NCI-H446 (cell line): ENCODE data around the gene PLA2G4B.

Source experiments
- DNase-seq, 2 experiments: peaks; one replicate each; lab custom pipeline; 2025; lab: John Stamatoyannopoulos, UW

The PLA2G4B gene

DNA sequence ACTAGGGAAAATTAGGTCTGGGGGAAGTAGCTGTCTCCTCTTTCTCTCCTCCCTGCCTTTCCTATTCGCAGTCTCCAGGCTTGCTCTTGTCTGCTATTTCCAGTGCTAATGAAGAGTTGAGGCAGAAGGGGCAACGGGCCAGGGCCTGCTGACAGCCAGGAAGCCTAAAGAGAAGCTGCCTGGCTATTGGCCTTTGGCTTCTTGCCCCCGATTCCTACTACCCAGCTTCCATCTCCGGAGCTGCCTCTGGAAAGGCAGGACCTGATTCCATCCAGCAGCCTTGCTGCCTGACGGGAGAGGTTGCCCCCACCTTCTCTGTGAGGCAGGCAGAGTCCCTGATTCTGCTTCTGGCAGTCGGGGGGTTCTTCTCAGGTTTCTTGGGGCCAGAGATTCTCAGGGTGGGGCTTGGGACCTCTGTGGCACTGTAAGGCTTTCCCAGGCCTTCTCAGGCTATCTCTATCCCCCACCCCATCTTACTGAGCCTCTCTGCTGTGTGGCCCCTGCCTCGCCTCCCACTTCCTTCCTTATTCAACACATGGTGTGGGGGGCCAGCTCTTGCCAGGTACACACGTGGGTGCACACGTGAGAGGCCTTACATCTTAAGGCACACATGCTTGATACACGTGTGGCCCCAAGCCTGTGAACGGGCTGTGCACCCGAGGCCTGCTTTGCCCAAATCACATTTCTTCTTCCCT is 29.0 kb upstream of the PLA2G4B start:
- peak in 1 of 2 experiments; percentile 5 for DNase-seq

DNA sequence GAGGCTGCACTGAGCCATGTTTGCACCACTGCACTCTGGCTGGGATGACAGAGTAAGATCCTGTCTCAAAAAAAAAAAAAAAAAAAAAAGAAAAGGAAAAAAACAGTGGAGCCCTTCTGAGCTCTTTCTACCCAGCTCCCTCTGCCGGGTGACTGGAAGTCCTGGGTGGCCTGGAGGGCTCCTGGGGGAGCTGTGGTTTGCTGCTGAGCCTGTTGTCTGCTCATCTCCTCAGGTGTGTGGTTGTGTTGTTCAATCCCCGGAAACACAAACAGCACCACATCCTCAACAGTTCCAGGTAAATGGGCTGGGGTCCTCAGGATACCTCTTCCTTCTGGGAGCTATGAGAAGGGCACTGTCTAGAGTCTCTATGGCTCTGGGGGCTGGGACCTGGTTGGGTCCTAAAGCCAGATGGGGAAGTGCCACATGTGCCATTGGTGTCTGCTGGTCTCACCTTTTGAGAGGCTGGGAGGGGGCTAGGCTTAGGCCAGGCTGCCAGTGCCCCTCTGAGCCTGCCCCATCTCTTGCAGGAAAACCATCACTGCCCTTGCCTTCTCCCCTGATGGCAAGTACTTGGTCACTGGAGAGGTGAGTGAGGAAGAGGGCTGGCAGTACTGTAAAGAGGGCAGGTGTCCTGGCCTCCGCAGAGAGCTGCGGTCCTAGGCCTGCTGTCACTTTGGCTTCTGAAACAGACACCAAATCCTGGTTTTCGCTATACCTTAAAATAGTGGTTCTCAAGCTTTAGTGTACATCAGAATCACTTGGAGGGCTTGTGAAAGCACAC is 27.8 kb upstream of the PLA2G4B start:
- no peak for DNase-seq

DNA sequence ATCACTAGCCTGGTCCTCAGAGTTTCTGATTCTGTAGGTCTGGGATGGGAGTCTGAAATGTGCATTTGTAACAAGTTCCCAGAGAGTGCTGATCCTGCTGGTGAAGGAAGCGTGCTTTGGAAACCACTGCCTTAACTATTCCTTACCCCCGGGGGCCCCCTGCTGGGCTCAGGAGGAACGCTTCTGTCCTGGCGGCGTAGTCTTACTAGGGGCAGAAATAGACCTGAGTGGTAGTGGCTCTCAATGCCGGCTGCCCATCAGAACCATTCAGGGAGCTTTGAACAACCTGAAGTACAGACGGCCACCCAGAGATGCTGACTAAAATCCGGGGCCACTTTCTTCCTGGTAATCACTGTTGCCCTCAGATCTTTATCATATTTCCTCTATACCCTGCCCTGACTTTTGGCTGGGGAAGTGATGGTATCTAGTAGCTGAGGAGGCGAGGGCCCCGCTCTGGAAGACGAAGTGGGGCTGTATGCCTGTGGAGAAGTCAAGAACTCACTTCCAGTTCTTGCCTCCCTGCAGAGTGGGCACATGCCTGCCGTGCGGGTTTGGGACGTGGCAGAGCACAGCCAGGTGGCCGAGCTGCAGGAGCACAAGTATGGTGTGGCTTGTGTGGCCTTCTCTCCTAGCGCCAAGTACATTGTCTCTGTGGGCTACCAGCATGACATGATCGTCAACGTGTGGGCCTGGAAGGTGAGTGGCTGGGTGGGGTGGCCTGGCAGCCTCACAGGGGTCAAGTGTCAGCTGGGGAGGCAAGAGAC is 27.0 kb upstream of the PLA2G4B start:
- peak; percentile 15 to 67 for DNase-seq

DNA sequence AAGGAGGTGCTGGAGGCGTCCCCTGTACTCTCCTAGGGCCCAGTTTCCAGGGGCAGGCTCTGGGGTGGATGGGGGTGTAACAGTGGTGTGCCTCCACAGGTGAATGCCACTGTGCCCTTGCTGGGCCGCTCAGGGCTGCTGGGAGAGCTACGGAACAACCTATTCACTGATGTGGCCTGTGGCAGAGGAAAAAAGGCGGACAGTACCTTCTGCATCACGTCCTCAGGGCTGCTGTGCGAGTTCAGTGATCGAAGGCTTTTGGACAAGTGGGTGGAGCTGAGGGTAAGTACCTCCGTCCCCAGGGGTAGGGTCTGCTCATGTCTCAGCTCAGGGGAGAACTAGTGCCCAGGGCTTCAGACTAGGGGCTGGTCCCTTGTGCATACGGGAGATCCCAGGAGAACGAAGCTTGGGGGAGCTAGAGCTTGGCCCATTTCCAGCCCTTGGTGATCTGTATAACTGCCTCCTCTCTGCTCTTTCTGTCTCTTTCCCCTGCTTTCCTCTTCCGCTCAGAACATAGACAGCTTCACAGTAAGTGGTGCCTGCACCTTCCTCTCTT is 25.7 kb upstream of the PLA2G4B start:
- DNase-seq = no peak

DNA sequence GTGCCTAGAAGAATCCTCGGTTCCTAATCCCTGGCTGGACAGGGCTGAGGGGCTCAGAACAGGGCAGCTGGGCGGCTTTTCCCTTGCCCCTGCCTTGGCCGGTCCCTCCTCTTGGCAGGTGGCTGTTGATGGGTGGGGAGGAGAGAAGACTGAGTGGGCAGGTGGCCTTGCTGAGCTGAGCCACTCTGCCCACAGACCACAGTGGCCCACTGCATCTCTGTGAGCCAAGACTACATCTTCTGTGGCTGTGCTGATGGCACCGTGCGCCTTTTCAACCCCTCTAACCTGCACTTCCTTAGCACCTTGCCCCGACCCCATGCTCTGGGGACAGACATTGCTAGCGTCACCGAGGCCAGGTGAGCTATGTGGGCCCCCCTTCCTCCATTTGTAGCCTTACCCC is 25.2 kb upstream of the PLA2G4B start:
- DNase-seq = no peak

DNA sequence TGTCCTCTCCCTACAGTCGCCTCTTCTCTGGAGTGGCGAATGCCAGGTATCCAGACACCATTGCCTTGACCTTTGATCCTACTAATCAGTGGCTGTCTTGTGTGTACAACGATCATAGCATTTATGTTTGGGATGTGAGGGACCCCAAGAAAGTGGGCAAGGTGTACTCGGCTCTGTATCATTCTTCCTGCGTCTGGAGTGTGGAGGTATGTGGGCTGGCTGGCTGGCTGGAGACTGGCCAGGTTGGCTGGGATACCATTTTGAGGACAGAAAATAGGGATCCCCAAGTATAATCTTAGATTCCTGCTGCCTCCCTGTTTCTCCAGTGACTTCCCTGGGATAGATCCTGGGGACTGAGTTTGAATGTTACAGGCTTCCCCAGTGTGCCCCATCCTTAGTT is 24.1 kb upstream of the PLA2G4B start:
- no peak for DNase-seq

DNA sequence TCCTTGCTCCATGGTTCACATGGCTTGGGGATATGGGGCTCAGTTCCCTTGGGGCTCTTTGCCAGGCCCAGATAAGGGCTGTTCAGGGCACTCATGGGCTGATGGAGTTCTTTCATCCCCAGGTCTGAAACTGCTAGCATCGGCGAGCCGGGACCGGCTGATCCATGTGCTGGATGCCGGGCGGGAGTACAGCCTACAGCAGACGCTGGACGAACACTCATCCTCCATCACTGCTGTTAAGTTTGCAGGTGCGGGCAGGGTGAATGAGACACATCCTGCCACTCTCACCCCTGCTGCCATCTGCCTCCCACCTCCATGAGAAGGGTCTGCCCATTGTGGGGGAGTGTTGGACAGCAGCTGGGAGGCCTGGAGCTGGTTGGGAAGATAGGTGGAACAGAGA is 21.9 kb upstream of the PLA2G4B start:
- no peak for DNase-seq

DNA sequence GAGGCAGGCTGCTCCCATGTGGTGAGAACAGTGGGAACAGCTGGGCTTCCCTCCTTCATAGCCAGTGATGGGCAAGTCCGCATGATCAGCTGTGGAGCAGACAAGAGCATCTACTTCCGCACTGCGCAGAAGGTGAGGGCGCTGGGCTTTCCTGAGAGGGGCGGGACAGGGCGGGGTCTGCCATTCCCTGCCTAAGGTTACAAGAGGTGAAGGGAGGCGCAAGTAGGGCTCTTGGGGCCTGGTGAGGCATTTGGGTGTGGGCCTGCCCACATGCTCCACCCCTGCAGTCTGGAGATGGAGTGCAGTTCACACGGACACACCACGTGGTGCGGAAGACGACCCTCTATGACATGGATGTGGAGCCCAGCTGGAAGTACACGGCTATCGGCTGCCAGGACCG is 21.3 kb upstream of the PLA2G4B start:
- DNase-seq = no peak

DNA sequence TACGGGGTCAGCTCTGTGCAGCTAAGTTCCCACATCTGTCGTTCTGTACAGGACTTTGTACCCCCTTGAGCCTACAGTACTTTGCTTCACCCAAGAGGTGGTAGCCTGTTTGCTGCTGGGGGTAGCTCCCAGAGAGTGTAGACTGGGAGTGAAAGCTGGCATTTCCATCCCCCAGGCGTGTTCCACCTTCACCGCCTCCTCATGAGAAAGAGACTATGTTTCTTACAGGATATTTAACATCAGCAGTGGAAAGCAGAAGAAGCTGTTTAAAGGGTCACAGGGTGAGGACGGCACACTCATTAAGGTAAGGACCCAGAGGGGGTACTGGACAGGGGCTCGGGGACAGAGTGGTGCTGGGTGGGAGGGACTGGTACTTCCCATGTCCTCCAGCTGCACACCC is 20.9 kb upstream of the PLA2G4B start:
- no peak for DNase-seq

DNA sequence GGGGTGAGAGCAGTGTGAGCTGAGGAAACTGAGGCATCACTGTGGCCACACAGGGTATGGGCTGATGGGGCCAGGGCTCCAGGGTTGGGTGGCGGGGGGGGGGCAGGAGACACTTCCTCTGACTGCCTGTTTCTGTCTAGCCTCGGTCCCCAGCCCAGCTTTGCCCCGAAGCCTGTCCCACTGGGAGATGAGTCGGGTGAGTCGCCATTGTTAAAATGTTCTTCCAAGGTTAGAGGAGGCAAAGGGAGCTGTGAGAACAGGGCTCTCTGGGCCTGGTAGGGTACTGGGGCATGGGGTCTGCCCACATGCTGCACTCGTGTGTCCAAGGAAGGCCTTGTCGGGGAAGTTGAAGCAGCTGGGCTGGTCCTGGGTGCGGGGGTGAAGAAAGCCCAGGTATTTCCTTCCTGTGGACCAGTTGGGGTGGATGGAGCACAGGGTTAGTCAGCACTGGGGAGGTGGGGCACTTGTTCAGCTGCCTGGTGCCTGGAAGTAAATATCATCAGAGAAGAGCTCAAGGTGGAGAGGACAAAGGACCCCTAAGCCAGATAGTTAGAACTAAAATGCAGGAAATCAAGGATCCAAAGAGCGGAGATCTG is 19.1 kb upstream of the PLA2G4B start:
- DNase-seq = no peak

DNA sequence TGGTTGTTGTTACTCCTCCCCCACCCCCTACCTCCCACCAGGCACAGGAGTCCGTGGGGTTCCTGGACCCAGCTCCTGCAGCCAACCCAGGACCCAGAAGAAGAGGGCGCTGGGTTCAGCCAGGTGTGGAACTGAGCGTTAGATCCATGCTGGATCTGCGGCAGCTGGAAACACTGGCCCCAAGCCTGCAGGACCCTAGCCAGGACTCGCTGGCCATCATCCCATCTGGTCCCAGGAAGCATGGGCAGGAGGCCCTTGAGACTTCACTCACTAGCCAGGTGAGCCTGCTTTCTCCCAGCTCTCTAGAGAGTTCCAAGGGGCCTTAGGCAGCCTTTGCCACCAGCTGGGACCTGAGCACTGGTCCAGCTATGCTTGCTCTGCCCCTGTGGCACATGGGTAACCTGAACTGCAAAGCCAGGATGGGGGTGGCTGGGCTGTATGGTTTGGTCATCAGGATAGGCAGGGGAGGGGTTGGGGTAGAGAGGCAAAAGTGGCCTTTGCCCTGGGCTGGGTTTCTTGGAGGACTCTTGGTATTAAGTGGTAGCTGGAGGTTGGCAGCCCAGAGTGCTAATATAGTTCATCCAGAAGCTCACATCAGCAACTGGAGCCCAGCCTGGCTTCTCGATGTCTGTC is 17.7 kb upstream of the PLA2G4B start:
- DNase-seq = no peak

DNA sequence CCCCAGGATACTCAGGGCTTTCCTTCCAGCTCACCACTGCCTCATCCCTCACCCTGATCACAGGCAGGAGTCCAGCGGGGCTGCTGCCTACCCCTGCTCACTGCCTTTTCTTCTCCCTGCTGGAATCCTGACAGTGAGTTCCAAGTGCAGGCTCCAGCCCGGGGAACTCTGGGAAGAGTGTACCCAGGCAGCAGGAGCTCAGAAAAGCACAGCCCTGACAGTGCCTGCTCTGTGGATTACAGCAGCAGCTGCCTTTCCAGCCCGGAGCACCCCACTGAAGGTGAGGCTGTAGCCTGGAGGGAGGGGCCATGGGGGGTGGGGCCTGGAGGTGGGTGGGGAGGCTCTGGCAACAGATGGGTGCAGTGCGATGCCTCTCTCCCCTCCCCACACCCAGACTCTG is 16.8 kb upstream of the PLA2G4B start:
- DNase-seq = no peak

DNA sequence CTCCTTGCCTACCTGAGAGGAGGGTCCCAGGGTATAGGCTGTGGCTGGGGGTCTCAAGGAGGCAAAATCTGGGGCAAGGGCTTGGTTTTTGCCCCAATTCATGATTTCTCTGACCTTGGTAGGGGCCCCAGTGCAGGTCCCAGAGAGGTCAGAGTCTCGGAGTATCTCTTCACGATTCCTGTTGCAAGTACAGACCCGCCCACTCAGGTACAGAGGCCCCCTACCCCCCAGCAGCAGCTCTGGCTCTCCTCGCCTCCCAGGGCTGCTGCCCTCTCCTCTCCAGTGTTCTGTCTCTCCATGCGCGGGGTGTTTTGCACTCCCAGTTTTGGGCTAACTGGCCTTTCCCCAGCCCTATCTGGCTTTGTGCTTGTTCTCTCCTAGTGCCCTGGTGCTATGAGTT is 16.2 kb upstream of the PLA2G4B start:
- no peak for DNase-seq

DNA sequence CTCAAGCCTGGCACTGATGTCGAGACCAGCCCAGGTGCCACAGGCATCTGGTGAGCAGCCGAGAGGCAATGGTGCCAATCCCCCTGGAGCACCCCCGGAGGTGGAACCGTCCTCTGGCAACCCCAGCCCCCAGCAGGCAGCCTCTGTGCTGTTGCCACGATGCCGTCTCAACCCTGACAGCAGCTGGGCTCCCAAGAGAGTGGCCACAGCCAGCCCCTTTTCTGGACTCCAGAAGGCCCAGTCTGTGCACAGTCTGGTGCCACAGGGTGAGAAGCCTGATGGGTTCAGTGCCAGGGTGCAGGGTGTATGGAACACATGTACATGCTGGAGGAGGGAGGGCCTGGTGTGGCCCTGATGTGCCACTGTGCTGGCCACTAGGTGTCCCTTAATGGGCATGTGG is 15.7 kb upstream of the PLA2G4B start:
- no peak for DNase-seq

DNA sequence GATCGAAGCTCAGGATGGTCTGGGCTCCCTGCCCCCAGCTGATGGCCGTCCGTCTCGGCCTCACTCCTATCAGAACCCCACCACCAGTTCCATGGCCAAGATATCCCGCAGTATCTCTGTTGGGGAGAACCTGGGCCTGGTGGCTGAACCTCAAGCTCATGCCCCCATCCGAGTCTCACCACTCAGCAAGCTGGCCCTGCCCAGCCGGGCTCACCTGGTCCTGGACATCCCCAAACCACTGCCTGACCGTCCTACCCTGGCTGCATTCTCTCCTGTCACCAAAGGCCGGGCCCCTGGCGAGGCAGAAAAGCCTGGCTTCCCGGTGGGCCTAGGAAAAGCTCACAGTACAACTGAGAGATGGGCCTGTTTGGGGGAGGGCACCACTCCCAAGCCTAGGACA is 15.1 kb upstream of the PLA2G4B start:
- DNase-seq = no peak

DNA sequence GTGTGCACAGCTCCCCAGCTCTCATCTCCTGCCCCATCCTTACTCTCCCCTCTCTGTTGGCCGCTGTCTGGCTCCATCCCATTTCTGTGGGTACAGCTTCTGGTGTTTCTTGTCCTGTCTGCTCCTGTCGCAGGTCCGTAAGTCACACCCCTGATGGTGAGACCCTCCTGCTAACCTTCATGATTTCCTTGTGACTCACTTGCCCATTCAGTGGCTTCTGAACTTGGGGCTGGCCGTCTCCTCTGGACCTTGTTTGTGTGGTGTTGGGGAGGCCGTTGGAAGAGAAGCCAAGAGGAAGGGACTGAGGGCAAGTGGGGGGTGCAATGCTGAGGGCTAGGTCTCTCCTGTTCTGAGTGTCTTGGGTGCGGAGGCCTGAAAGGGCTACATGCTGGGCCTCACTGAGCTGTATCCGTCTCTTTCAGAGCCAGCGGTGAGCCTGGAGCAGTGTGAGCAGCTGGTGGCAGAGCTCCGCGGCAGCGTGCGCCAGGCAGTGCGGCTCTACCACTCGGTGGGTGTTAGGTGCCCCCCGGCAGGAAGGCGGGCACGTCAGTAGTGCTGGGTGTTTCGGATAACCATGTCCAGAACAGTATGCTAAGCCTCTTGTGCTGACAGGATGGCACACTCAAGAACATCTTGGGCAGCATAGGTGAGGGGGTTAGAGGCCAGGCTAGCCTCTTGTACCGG is 14.4 kb upstream of the PLA2G4B start:
- no peak for DNase-seq

DNA sequence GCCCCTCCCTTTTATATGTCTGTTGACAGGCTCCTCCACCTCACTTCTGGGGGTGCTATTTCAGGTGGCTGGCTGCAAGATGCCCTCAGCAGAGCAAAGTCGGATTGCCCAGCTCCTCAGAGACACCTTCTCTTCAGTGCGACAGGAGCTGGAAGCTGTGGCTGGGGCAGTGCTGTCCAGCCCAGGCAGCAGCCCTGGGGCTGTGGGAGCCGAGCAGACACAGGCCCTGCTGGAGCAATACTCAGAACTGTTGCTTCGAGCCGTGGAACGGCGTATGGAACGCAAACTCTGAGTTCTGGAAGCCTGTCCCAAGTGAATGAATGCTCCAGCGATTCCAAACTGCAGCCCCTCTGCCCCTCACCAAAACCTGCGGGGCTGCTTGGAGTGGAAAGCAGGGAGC is 13.5 kb upstream of the PLA2G4B start:
- no peak for DNase-seq

DNA sequence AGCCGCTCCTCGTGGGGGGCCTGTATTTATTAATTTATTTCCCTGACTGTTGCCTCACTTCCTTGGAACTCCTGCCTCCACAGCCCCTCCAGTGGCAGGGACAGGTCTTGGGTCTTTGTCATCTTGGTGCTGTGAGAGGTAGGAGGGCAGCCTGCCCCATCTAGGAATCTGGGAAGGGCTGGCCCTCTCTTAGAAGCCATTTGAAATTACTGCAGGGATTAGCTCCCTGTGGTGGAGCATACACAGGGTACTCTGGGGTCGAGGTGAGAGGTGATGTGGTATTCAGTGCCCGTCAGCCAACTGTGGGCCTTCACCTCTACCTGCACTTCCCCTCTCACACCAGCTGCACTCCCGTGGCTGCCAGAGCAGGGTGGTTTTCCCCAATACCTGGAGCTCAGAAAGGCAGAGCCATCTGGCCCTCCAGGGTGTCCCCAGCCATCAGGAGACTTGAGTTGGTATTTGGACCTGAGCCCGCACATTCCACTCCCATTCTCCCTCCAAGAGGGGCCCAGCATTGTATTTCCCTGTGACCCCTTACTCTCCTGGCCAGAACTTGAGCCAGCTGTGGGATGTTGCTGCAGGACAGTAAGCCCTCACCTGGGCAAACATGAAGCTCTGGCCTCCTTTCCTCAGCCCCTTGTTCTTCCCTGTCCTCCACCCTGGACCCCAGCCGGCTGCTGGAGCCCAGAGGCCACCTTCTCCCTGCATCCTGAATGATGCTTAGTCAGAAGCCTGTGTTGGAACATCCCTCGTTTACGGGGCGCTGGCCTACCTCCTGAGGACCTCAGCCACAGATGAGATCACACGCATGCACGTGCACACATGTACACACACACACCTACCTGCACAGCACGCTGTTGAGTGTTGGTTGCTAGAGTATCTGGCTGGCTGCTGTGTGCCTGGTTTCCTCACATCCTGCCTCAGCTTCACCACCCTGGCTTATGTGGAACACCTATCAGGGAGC is 12.8 kb upstream of the PLA2G4B start:
- no peak for DNase-seq

DNA sequence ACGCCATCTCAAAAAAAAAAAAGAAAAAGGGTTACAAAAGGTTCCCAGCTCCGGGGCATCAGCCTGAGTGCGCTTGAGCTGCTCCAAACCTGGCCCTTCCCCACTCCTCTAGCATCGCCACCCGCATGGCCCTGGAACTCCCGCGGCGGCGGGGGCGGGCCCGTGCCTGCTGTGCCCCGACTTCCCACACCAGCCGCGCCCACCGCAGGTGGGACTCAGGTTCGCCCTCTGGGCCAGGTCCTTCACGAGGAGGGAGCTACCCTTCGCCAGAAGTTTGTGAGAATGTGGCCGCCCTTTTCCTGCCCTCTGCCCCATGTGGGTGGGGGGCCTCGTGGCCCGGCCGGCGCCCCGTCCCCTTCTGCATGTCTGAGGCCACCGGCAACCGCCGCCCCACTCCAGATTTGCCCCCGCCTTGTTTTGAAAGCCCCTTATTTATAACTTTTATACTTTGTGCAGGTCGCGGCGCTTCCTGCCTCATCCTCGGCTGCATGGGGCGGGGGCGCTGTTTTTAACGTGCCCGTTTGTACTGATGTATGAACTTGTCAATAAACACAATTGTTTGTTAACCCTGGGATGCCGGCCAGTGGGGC is 11.3 kb upstream of the PLA2G4B start:
- no peak for DNase-seq
